HG03457 (cell line): ENCODE results near the gene OTOGL.
"Not testable (repeated sequence)": the region's sequence is repeated elsewhere in the genome, so short reads cannot be mapped to it uniquely, and the experiment has no call there.

Experiments used
- ATAC-seq: cut with Tn5 transposase; IDR thresholded peaks from one replicate; pipeline ENCODE4 v1.9.1; 2021; ENCODE audit warnings: moderate number of reproducible peaks; ENCODE audit not compliant: unreplicated experiment

OTOGL gene

GRCh38 chr12:80271780-80272179, 172.4 kb downstream of the OTOGL start:
- no peak for ATAC-seq

- no peak for ATAC-seq
Observed at GRCh38 chr12:80272387-80272915, 173.1 kb downstream of the OTOGL start.

GRCh38 chr12:80273144-80273543, 173.8 kb downstream of the OTOGL start:
- ATAC-seq: no peak

- ATAC-seq: no peak
Observed at GRCh38 chr12:80277732-80278131, 178.4 kb downstream of the OTOGL start.

GRCh38 chr12:80282226-80282625, 182.9 kb downstream of the OTOGL start:
- no peak for ATAC-seq

- ATAC-seq: no peak
Observed at GRCh38 chr12:80282761-80283160, 183.4 kb downstream of the OTOGL start.

- no peak for ATAC-seq
Observed at GRCh38 chr12:80291108-80291754, 191.9 kb downstream of the OTOGL start.

- ATAC-seq: no peak
Observed at GRCh38 chr12:80293347-80293746, 194.0 kb downstream of the OTOGL start.

GRCh38 chr12:80293759-80294158, 194.4 kb downstream of the OTOGL start:
- no peak for ATAC-seq

- ATAC-seq: no peak
Observed at GRCh38 chr12:80299219-80299618, 199.9 kb downstream of the OTOGL start.

- ATAC-seq: peak; percentile 53
Observed at GRCh38 chr12:80299976-80300375, 200.6 kb downstream of the OTOGL start.

- ATAC-seq: not testable (repeated sequence)
Observed at GRCh38 chr12:80307436-80307835, 208.1 kb downstream of the OTOGL start.

- no peak for ATAC-seq
Observed at GRCh38 chr12:80313209-80313608, 213.9 kb downstream of the OTOGL start.

GRCh38 chr12:80314741-80315140, 215.4 kb downstream of the OTOGL start:
- no peak for ATAC-seq

GRCh38 chr12:80316222-80316621, 216.9 kb downstream of the OTOGL start:
- ATAC-seq: no peak

GRCh38 chr12:80317307-80317706, 218.0 kb downstream of the OTOGL start:
- no peak for ATAC-seq

GRCh38 chr12:80317899-80318298, 218.6 kb downstream of the OTOGL start:
- ATAC-seq: no peak

- ATAC-seq: no peak
Observed at GRCh38 chr12:80320121-80320678, 220.9 kb downstream of the OTOGL start.

GRCh38 chr12:80321653-80322052, 222.3 kb downstream of the OTOGL start:
- ATAC-seq: no peak

- no peak for ATAC-seq
Observed at GRCh38 chr12:80325167-80325959, 226.0 kb downstream of the OTOGL start.

GRCh38 chr12:80332827-80333226, 233.5 kb downstream of the OTOGL start:
- ATAC-seq: no peak

- no peak for ATAC-seq
Observed at GRCh38 chr12:80352474-80352873, 253.1 kb downstream of the OTOGL start.
